NT2/D1 (cell line): ENCODE results near the gene KRTAP4-12.
"Not testable (repeated sequence)": the region's sequence is repeated elsewhere in the genome, so short reads cannot be mapped to it uniquely, and the experiment has no call there.

Experiments used
- DNase-seq: peaks from one replicate; pipeline ENCODE4 v3.0.0-alpha.2; 2011; ENCODE audit warnings: low read depth, low spot score
- H3K27me3 ChIP-seq: 2 replicates; pipeline ENCODE4 v1.6.0; 2011; ENCODE audit warnings: mild to moderate bottlenecking; ENCODE audit not compliant: insufficient read length, insufficient read depth
- H3K36me3 ChIP-seq: 2 replicates; pipeline ENCODE4 v1.6.1; 2011; ENCODE audit warnings: mild to moderate bottlenecking, low read length, mixed read lengths; ENCODE audit not compliant: insufficient read depth, insufficient read length
- H3K4me1 ChIP-seq: 2 replicates; pipeline ENCODE4 v1.5.1; 2011; ENCODE audit not compliant: insufficient read depth, insufficient read length
- H3K4me3 ChIP-seq: 2 replicates; pipeline ENCODE4 v1.5.1; 2011; ENCODE audit warnings: low read depth; ENCODE audit not compliant: insufficient read length
- H3K9ac ChIP-seq: 2 replicates; pipeline ENCODE4 v1.6.0; 2011; ENCODE audit warnings: low read depth; ENCODE audit not compliant: insufficient read length
- H3K9me3 ChIP-seq: 2 replicates; pipeline ENCODE4 v1.5.1; 2011; ENCODE audit warnings: mild to moderate bottlenecking, low read length; ENCODE audit not compliant: insufficient read depth
- SUZ12 ChIP-seq: IDR thresholded peaks from 2 replicates; pipeline ENCODE4 v1.6.1; 2011; ENCODE audit not compliant: insufficient read length, insufficient read depth; ENCODE audit errors: extremely low read depth
- YY1 ChIP-seq: IDR thresholded peaks from 2 replicates; pipeline ENCODE4 v1.6.1; 2011; ENCODE audit not compliant: insufficient read length, insufficient read depth
- ZNF274 ChIP-seq: IDR thresholded peaks from 2 replicates; pipeline ENCODE4 v1.6.1; 2011; ENCODE audit warnings: mild to moderate bottlenecking, low read depth, low read length

The KRTAP4-12 gene

GRCh38 chr17:41151525-41151924, 27.5 kb upstream of the KRTAP4-12 start:
- Histone ChIP-seq H3K4me3 (no peak overlapping the region), H3K9ac (no peak overlapping the region), H3K4me1 (no peaks in the 10 kb centered on the region), H3K9me3 (no peaks in the 10 kb centered on the region), H3K27me3 (no peaks in the 10 kb centered on the region), H3K36me3 (no peaks in the 10 kb centered on the region)
- TF ChIP-seq SUZ12: no peak
- TF ChIP-seq ZNF274: no peak
- no peak for TF ChIP-seq YY1
- no peak for DNase-seq

GRCh38 chr17:41150026-41150425, 26.0 kb upstream of the KRTAP4-12 start:
- H3K27me3 ChIP-seq: no peaks in the 10 kb centered on the region
- no peak for TF ChIP-seq YY1
- no peak for TF ChIP-seq ZNF274
- no peak for TF ChIP-seq SUZ12
- no peak overlapping the region for H3K9ac ChIP-seq
- H3K36me3 ChIP-seq: no peaks in the 10 kb centered on the region
- no peak for DNase-seq
- H3K9me3 ChIP-seq: no peaks in the 10 kb centered on the region
- H3K4me3 ChIP-seq: no peak overlapping the region
- no peaks in the 10 kb centered on the region for H3K4me1 ChIP-seq

DNA sequence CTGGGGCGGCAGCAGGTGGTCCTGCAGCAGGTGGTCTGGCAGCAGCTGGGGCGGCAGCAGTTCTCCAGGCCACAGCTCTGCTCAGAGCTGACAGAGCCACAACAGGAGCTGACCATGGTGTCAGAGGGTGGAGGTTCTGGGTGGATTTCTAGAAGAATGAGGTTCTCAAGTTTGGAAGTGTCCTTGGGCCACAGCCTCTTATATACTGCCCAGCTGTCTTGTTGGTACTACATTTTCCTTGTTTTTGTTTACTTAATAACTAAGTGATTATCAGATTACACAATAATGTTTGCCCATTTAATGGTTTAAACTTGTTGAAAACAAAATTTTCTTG, 25.6 kb upstream of the KRTAP4-12 start, which contains the start of gene KRTAP4-5:
Gene KRTAP4-5 (minus strand): TSS at position 174 of the 334 bp plus-strand sequence. CDS start 58 bp downstream, at position 116.
- Histone ChIP-seq H3K9me3 (no peaks in the 10 kb centered on the region), H3K4me1 (no peaks in the 10 kb centered on the region), H3K4me3 (no peak within 1 kb of the TSS), H3K36me3 (no peaks in the 10 kb centered on the region), H3K9ac (no peak within 1 kb of the TSS), H3K27me3 (no peaks in the 10 kb centered on the region)
- TF ChIP-seq YY1 (no peak), SUZ12 (no peak), ZNF274 (no peak)
- no peak for DNase-seq

- not testable (repeated sequence) for DNase-seq, H3K36me3 ChIP-seq, H3K4me3 ChIP-seq, H3K4me1 ChIP-seq, H3K9ac ChIP-seq, H3K27me3 ChIP-seq, H3K9me3 ChIP-seq
Measured at GRCh38 chr17:41148971-41149651, 25.1 kb upstream of the KRTAP4-12 start.

DNA sequence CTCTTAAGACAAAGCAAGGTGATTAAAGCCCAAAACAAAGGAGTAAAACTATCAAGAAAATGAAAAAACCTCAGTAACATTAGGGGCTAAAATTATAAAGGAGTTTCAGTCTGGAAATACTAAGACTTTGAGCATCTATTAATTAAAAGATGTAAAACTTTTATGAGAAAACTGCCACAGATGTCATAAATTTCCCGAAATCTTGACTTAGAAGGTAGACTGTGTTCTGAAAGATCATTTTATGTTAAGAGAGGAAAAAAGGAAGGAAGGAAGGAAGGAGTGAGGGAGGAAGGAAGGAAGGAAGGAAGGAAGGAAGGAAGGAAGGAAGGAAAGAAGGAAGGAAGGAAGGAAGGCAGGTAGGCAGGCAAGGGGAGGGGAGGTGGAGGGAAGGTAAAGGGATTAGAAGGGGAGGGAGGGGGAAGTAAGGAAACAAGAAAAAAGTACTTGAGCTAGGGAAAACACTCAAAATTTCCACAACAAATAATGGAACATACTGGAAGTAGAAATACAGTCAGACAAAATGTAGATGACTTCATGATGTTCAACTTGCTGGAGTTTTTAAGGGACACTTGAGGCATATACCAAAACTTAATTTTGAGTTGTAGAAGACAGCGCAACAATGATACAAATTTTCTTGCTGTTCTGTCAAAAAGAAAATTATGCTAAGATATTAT, 23.7 kb upstream of the KRTAP4-12 start:
- H3K27me3 ChIP-seq: no peaks in the 10 kb centered on the region
- no peak for TF ChIP-seq SUZ12
- H3K9ac ChIP-seq: no peak overlapping the region
- no peak overlapping the region for H3K4me3 ChIP-seq
- no peak for DNase-seq
- no peaks in the 10 kb centered on the region for H3K4me1 ChIP-seq
- no peaks in the 10 kb centered on the region for H3K36me3 ChIP-seq
- H3K9me3 ChIP-seq: peaks cover 9% of the 10 kb centered on the region; the same call in 1 of the 2 replicates

DNA sequence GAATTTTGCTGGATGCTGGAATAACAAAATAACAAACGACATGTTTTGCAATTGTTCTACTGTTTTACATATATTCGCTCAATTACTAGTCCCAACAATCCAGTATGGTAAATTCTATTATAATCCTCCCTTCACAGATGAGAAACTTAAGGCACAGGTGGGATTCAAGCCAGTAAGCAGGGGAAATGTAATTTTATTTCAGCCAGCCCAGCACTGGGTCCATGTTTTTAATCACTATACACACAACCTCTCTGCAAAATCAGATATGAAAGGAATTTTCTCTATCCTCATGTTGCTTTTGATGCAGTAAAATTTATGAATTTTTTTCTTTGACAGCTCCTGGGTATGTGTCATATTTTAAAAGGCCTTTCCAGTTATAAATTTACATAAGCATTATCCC, 21.3 kb upstream of the KRTAP4-12 start:
- no peaks in the 10 kb centered on the region for H3K4me1 ChIP-seq
- TF ChIP-seq SUZ12 (no peak), YY1 (no peak), ZNF274 (no peak)
- H3K27me3 ChIP-seq: no peaks in the 10 kb centered on the region
- no peak overlapping the region for H3K4me3 ChIP-seq
- H3K9ac ChIP-seq: no peak overlapping the region
- no peak for DNase-seq
- H3K36me3 ChIP-seq: no peaks in the 10 kb centered on the region
- peaks cover 14% of the 10 kb centered on the region for H3K9me3 ChIP-seq

DNA sequence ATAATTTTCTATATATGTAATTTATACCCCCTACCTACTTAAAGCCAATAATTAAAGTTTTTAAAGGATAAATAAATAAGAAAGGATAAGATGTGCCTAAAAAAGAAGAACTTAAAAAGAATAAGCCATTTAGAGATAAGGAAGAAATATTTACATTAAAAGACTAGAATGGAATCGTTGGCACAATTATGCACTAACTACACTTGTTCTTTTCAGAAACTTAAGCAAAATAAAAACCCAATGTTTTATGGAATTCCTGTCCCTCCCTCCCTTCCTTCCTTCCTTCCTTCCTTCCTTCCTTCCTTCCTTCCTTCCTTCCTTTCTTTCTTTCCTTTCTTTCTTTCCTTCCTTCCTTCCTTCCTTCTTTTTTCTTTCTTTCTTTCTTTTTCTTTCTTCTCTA, 20.9 kb upstream of the KRTAP4-12 start:
- Histone ChIP-seq H3K4me1 (no peaks in the 10 kb centered on the region), H3K4me3 (no peak overlapping the region), H3K9ac (no peak overlapping the region), H3K36me3 (no peaks in the 10 kb centered on the region), H3K27me3 (no peaks in the 10 kb centered on the region), H3K9me3 (peaks cover 18% of the 10 kb centered on the region)
- TF ChIP-seq SUZ12: no peak
- TF ChIP-seq ZNF274: no peak
- TF ChIP-seq YY1: no peak
- DNase-seq: no peak
